KG1 (cell line): ENCODE results near the gene SPOCK3.
"Not testable (repeated sequence)": the region's sequence is repeated elsewhere in the genome, so short reads cannot be mapped to it uniquely, and the experiment has no call there.

Experiments
- DNase-seq: peaks from one replicate; lab custom pipeline; 2025; lab: John Stamatoyannopoulos, UW

The SPOCK3 gene

GRCh38 chr4:166823126-166823525 lies 411.2 kb downstream of the SPOCK3 start:
- no peak for DNase-seq

GRCh38 chr4:166822386-166822785 lies 411.9 kb downstream of the SPOCK3 start:
- DNase-seq = no peak

GRCh38 chr4:166816890-166817289 lies 417.4 kb downstream of the SPOCK3 start:
- DNase-seq = no peak

GRCh38 chr4:166808380-166808779 lies 425.9 kb downstream of the SPOCK3 start:
- no peak for DNase-seq

GRCh38 chr4:166802346-166802745 lies 431.9 kb downstream of the SPOCK3 start:
- no peak for DNase-seq

GRCh38 chr4:166798126-166798525 lies 436.2 kb downstream of the SPOCK3 start:
- no peak for DNase-seq

- DNase-seq = no peak
Measured at GRCh38 chr4:166777760-166778159, 456.5 kb downstream of the SPOCK3 start.

- no peak for DNase-seq
Measured at GRCh38 chr4:166763018-166763417, 471.3 kb downstream of the SPOCK3 start.

- DNase-seq = no peak
Measured at GRCh38 chr4:166741742-166742141, 492.6 kb downstream of the SPOCK3 start.

GRCh38 chr4:166739215-166739614 lies 495.1 kb downstream of the SPOCK3 start:
- not testable (repeated sequence) for DNase-seq

- DNase-seq = no peak
Measured at GRCh38 chr4:166737430-166737829, 496.9 kb downstream of the SPOCK3 start.

- DNase-seq = no peak
Measured at GRCh38 chr4:166735553-166735952, 498.7 kb downstream of the SPOCK3 start.

- DNase-seq = no peak
Measured at GRCh38 chr4:166734797-166735196, 499.5 kb downstream of the SPOCK3 start.

- no peak for DNase-seq
Measured at GRCh38 chr4:166733686-166734085, 500.6 kb downstream of the SPOCK3 start.

- DNase-seq = no peak
Measured at GRCh38 chr4:166726832-166727231, 507.5 kb downstream of the SPOCK3 start.

GRCh38 chr4:166724369-166724768 lies 509.9 kb downstream of the SPOCK3 start:
- DNase-seq = no peak

- no peak for DNase-seq
Measured at GRCh38 chr4:166723532-166724140, 510.7 kb downstream of the SPOCK3 start.

- not testable (repeated sequence) for DNase-seq
Measured at GRCh38 chr4:166715748-166716713, 518.3 kb downstream of the SPOCK3 start.

- no peak for DNase-seq
Measured at GRCh38 chr4:166700592-166700991, 533.7 kb downstream of the SPOCK3 start.

- DNase-seq = no peak
Measured at GRCh38 chr4:166688835-166689234, 545.5 kb downstream of the SPOCK3 start.

GRCh38 chr4:166687828-166688227 lies 546.5 kb downstream of the SPOCK3 start:
- DNase-seq = no peak
